Stimulated activated CD4-positive, alpha-beta T cell treated with anti-CD3 and anti-CD28 coated beads, Interleukin-1b, Interleukin-23, amount 100 ng/mL, for 48 hours (primary cell): ENCODE results near the gene LOXL1.
A peak's percentile ranks its signal among the peaks of the same experiment; 100 is the strongest.

ENCODE experiments used
- DNase-seq: peaks from one replicate; pipeline ENCODE4 v3.0.0-alpha.2; 2020

Gene LOXL1

GRCh38 chr15:73983773-73984172 is 57.5 kb downstream of the LOXL1 start:
- no peak for DNase-seq

DNA sequence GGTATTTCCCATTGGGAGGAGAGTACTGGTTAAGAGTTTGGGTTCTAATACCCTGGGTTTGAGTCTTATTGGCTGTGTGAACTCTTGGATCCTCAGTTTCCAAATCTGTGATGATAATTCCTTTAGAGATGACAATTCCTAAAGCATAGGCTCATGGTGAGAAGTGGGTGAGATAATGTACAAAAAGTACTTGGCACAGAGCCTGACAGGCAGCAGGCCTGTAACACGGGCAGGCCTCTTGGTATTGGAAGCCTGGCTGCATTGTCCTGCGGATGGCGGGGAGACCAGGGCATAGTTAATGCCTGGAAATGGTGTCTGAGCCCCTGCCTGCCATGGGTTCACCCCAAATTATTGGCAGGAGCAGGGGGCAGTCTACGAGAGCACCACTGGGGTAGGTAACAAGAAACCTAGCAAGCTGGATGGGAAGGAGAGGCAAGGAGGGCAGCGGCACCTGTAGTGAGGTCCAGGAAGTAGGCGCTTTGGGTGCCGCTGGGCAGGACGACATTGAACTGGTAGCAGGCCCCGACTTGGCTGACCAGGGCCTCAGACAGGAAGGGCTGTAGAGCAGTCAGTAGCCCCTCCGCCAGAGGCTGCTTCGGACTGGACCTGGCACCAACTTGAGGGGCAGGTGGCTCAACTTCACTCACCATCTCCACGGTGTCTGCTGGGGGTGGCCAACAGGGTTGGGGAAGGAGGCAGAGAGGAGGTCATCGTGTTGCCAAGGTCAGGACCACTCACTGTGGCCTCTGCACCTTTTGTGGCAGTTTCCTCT is 58.1 kb downstream of the LOXL1 start:
- no peak for DNase-seq

DNA sequence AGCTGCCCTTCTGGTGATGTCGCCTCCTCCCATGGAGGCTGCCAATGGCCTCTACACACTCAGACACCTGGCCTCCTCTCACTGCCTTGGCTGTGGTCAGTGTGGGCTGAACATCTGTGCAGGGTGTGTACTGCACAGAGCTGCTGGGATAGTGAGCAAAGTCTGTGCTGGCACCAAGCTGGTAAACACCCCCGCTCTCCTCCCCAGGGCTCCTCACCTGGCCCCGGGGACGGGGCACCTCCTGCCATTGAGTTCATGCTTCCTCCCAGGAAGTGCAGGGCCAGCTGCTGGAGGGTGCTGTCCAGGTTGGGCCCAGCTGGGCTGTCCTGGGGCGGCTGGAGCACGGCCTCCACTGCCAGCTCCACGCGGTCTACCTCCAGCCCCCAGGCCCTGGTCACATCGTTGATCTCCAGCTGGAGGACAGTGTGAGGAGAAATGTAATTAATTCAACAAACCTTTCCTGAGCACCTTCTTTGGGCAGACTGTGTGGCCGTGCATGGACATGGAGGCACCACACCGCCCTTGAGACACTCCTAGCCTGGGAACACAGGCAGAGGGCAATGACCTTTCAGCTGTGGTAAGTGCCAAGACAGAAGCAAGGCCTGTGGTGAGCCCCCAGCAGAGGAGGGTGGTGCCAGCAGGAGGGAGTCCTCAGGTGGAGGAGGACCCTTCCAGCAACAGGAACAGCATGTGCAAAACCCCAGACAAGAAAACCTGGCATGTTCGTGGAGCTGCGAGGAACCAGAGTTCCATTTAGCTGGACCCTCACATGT is 59.0 kb downstream of the LOXL1 start:
- no peak for DNase-seq

- DNase-seq, result no peak
These were observed 60.0 kb downstream of the LOXL1 start for GRCh38 chr15:73986055-73986775.

DNA sequence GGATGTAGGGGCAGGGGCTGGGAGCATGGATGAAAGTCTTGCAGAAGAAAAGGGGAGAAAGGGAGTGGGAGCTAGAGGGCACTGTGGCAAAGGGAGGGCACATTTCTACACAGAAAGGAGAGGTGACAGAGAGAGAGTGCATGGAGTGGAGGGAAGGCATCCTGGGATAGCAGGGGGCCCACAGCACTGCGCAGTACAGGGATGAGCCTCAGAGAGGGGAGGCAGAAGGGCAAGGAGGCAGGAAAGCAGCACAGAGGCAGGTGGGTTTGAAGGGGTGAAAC is 60.5 kb downstream of the LOXL1 start:
- no peak for DNase-seq

GRCh38 chr15:73987250-73987649 is 61.0 kb downstream of the LOXL1 start:
- DNase-seq, result no peak

DNA sequence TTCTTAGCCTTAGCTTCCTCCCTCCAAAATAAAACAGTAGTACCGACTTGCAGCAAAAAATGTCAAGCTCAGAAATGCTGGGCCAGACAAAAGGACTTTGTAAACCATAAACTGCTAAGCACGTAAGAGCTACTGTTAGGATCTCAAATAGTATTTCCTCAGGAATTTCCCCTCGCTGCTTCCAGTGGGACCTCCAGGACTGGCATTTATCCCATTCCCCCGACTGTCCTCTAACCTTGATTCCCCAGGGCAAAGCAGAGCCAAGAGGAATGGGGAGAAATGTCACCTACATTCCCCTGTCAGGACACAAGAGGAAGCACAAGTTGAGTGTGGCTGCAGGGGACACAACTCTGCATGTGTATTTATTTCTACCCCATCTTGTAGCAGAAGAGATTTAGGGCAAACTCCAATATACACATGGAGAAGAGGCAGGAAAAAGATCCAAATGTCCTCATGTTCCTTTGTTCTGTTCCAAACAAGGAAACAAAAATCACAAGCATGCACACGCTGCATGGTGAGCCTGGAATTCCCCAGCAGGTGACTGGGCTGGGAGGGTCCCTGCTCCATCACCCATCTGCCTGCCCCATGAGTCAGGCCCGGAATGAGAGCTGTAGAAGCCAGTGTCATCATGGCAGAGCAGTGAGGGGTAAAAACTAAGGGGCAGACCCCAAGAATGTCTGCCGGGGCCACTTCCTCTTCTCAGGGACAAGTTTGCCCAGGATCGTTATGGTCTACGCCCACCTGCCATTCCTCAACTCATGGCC is 61.6 kb downstream of the LOXL1 start:
- no peak for DNase-seq

- no peak for DNase-seq
These were observed 62.2 kb downstream of the LOXL1 start for GRCh38 chr15:73988445-73988969.

DNA sequence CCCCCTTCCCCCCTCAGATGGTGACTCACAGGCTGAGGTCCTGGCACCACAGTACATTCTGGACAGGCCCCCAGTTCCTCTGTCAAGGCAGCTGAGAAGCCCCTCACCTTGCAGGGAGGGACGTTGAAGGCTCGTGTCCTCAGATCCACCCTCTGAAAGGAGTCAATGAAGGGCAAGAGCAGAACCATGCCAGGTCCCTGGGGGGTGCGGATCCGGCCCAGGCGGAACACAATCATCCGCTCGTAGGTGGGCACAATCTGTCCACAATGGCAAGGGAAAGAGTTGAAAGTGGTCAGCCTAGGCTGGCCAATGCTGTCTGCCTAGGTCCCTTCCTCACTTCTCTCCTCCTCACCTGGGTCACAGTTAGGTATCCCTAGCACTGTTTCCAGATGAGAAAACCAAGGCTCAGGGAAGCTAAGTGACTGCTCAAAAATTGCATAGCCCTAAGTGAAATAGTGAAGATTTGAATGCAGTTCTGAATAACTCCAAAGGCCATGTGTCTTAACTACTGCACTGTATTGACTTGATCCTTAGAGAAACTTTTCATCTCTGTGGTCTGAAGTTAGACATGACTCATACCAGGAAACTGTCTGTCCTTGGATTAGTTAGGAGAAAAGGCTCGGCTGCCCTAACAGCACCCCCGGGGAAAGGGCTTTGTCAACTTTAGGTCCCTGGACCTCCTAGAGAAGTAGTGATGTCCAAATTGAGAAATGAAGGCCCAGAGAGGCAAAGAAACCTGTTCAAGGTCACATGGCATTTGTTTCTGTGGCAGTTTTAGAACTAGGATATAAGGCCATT is 62.9 kb downstream of the LOXL1 start:
- DNase-seq, result no peak

GRCh38 chr15:73990250-73991005 is 64.2 kb downstream of the LOXL1 start:
- no peak for DNase-seq

DNA sequence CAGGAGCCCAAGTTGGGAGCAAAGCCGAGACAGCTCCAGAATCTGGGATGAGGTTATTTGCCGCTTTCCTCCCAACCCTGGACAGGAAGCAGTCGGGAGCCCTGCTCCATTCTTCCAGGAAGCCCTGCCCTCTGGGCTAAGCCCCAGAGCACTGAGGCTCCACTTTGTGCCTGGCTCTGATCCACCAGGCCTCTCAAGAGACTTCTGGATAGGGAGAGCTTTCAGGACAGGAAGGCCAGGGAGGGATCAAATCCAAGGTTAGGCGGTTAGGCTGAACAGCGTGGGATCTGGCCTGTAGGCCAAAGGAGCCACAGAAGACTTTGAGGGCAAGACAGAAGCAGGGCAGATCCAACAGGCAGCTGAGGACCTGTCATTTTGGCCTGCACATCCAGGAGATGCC is 65.0 kb downstream of the LOXL1 start:
- no peak for DNase-seq

DNA sequence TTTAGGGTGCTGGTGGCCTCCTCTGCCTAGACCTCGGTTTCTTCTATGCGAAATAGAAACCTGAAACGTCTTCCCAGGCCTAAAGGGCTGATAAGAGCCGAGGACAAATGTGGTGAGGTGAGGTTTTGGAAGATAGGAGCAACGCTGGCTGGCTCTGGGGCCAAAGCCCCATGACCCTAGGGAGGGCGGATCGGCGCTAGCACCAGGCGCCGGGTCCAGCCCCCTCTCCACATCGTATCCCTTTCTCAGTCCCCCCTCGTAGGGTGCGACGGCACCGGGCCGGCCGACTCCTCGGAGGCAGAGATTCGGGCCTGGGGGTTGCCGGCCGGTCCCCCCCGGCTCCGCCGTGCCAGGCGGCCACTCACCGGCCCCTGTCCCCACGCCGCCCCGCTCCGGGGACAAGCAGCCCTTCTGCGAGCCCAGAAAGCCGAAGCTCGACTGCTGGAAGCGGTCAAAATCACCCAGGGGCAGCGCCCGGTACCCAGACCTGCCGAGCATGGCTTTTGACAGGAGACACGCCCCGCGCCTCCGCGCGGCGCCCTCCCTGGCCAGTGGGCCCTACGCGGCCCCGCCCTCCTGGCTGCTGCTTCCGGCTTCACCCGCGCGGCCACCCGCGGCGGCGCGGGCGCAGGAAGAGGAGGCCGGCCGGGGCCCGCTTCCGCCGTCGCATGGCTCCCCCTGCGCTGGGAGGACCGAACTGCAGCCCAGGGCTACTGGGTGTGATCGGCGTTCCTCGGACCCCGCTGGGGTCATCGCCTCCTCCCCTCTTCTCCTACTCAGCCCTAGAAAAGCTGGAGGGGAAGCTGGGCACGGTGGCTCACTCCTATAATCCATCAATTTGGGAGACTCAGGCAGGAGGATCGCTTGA is 65.7 kb downstream of the LOXL1 start, which contains the start of gene STOML1:
STOML1 (minus strand) TSS at position 570 of the 868 bp plus-strand sequence; CDS start at position 498, 72 bp downstream.
- DNase-seq, result peak; percentile 93

DNA sequence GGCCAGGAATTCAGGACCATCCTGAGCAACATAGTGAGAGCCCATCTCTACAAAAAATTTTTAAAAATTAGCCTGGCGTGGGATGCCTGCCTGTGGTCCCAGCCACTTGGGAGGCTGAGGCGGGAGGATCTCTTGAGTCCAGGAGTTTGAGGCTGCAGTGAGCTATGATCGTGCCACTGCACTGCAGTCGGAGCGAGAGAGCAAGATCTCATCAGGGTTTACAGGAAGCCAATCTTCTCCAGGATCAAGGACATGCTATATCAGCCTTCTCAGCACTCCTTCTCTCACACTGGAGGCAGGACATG is 66.3 kb downstream of the LOXL1 start:
- no peak for DNase-seq

- DNase-seq, result no peak
These were observed 67.1 kb downstream of the LOXL1 start for GRCh38 chr15:73993211-73993994.

DNA sequence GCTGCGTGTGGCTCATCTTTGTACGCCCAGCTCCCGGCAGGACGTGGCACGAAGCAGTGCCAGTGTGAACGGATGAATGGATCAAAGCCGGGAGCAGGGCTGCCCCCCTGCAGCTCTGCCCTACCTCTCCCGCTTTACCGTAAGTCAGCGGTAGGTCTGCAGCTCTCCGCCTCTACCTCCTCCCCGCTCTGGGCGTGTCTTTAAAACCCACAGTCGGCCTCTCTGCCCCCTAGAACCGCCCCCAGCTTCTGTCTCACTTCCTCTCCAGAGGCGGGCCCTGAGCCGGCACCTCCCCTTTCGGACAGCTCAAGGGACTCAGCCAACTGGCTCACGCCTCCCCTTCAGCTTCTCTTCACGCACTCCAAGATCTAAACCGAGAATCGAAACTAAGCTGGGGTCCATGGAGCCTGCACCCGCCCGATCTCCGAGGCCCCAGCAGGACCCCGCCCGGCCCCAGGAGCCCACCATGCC is 68.2 kb downstream of the LOXL1 start, which contains the start of gene PML:
PML (plus strand) TSS at position 304 of the 471 bp plus-strand sequence; CDS start at position 401, 97 bp downstream.
- peak; percentile 95 for DNase-seq

DNA sequence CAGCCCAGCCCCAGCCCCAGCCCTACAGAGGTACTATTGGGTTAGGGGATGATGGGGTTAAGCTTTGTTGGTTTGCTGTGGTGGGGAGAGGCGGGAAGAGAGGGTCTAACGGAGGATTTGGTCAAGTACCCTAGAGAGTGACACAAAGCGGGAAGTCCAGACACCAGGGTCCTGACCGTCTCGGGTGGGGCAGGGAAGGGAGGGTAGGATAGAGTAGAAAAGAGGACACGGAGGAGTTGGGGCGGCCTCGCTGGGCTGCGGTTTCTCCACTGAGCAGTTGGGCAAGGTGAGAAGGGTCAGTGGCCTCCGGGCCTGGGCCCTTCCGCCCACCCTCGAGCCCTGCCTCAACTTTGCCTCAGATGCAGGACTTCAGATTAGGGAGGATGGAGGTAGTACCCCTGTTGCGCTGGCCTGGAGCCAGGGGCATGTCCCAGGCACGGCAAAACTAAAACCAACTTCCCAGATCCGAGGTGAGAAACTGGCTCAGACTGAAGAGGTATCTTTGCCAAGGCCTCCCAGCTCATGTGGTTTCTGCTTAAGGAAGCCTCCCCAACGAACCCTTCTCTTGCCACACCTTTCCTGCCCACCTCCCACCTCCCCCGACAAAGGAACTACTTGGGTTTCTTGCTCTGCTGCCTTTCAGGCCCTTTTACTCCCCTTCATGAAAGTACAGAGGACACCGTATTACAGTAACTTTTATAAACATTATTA is 68.8 kb downstream of the LOXL1 start:
- no peak for DNase-seq

DNA sequence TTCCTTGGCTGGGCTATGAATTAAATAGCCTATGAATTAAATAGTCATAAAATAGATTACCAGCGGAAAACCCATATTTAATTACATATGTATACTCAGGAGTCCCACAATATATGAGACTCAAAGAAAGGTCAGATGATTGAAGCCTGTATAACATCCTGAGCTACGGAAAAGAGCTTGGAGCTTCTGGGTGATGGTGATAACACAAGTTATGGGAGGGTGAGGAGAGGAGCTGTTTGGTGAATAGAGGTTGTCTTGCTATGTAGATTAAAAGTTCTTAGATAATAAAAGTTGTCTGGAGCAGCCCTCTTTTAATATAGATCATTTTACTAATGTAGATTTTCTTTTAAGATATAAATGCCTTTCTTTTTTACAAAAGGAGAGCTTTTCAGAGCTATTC is 70.0 kb downstream of the LOXL1 start:
- no peak for DNase-seq

GRCh38 chr15:73996939-73997338 is 70.7 kb downstream of the LOXL1 start:
- DNase-seq, result no peak
